GM18507 (cell line): ENCODE measurements around the gene OR2J2.
"Not testable (repeated sequence)": the region's sequence is repeated elsewhere in the genome, so short reads cannot be mapped to it uniquely, and the experiment has no call there.

ENCODE experiments used
- DNase-seq: peaks from one replicate; pipeline ENCODE4 v3.0.0; 2011; ENCODE audit warnings: low read depth; ENCODE audit not compliant: insufficient read length; ENCODE audit errors: extremely low spot score
- FAIRE-seq: peaks from 2 replicates; lab custom pipeline; 2011; peaks lifted over from hg19 to GRCh38; lab: Jason Lieb, UNC

OR2J2 gene

GRCh38 chr6:29217242-29217641 is 46.5 kb downstream of the OR2J2 start:
- FAIRE-seq, DNase-seq: not testable (repeated sequence)

GRCh38 chr6:29218056-29218455 is 47.3 kb downstream of the OR2J2 start:
- DNase-seq, FAIRE-seq: not testable (repeated sequence)
